Body of pancreas (tissue), 4 donors: ENCODE data around the gene PCGF2.

Source experiments
- POLR2A ChIP-seq, 3 donors: fragments of 450-650 bp; IDR thresholded peaks; one replicate each; pipeline ENCODE4 v1.6.1; 2016; ENCODE audit warnings: antibody characterized with exemption in 3 of 3, mild to moderate bottlenecking in 2 of 3
- TF ChIP-seq, protein P1 (sequence below), 7 experiments: fragments of 450-650 bp in 4 of 7; fragments of 200-600 bp in 3 of 7; sonication (generic) in 3 of 7; IDR thresholded peaks; one replicate each; pipeline ENCODE4 v1.5.1; 2016 to 2019; ENCODE audit warnings: antibody characterized with exemption in 7 of 7

DNA sequence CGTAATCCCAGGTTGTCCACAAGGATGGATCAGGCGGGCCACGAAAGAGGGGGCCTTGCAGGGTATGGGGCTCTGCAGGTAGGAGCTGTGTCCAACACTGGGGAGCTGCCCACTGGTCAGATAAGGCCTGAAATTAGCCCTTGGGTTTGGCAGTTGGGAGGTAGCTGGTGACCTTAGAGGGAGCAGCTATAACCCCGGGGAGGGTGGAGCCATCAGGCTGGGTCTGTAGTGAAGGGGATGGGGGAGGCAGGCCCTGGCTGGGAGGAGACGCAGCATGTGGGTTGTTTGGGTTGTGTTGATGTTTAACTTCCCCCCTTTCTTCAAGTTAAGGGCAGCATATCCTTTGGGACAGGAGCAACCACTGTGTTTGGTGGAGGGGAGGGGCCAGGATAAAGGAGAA, 37.2 kb downstream of the PCGF2 start:
- TF ChIP-seq POLR2A (IDR thresholded peaks at IDR 0.05) = no peak
- TF ChIP-seq, protein P1, sequence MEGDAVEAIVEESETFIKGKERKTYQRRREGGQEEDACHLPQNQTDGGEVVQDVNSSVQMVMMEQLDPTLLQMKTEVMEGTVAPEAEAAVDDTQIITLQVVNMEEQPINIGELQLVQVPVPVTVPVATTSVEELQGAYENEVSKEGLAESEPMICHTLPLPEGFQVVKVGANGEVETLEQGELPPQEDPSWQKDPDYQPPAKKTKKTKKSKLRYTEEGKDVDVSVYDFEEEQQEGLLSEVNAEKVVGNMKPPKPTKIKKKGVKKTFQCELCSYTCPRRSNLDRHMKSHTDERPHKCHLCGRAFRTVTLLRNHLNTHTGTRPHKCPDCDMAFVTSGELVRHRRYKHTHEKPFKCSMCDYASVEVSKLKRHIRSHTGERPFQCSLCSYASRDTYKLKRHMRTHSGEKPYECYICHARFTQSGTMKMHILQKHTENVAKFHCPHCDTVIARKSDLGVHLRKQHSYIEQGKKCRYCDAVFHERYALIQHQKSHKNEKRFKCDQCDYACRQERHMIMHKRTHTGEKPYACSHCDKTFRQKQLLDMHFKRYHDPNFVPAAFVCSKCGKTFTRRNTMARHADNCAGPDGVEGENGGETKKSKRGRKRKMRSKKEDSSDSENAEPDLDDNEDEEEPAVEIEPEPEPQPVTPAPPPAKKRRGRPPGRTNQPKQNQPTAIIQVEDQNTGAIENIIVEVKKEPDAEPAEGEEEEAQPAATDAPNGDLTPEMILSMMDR (IDR thresholded peaks at IDR 0.05) = no peak
